ENCODE measurements around the gene AP2B1. TPM values are rescaled to one million over a fixed set of nuclear protein-coding genes. Genes with fewer than 3 reads are reported as not detected.

AP2B1 gene
- total RNA-seq, 2 donors from 2014 or later: 29.3 to 43.6 TPM

DNA sequence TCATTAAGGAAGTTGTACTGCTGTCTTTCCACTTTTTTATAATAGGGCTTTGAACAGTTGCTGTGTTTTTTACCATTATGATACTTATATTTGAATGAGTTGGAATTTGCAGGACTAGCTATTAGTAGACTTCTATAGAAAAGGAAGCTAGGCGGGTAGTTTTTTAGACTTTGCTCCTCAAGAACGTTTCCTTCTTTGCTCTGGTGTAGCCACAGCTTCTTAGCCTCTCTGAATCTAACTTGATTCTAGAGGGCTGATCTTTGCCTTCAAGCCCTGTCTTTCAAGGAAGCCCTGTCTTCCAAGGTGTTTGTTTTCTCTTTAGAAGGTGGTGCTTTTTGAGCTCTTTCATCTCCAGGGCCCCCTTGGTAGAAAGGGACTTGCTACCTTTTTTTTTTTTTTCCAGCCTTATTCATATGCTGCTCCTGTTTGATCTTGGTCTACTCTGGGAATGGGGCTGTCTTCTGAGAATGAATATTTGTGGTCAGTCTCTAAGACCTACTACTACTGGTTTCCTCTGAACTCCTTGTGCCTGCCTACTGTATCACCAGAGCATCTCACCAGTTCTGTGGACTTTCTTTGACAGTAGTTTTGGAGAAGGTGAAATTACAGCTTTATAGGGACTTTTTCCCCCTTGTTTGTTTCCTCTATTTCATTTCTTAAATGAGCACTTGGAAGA lies 92.0 kb downstream of the AP2B1 start:
- no peaks in the 10 kb centered on the region for H3K27me3 ChIP-seq
- intact Hi-C loops (cut with DNase I): no loop called here

DNA sequence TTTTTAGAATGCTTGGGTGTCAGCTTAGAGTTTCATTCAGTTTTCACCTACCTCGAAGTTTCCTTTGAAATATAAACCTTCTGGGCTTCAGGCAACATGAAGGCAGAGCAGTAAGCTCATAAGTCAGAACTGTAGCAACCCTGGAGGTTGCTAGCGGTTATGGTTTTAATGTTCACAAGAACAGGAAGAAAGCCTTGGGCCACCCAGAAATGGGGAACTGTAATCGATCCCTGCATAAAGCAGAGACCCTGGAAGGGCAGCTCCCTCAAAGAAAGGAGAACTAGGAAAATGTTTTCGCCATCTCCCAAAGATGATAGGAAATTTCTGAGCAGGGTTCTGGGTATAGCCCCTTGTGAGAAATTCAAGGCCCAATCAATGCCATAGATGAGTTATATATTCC lies 96.5 kb downstream of the AP2B1 start:
- H3K36me3 ChIP-seq (replicated peaks in 1 of 2; ENCODE audit: insufficient read depth in 1 of 2, low read depth in 2 of 2): peaks cover 0 to 9% of the 10 kb centered on the region in 2 donors
- 74 to 84% methylated on average over 4 of the region's 4 CpGs for WGBS, 2 donors
- DNase-seq (peak in 1 of 4 donors; percentile 4), ATAC-seq (no peak)
- no peak overlapping the region for H3K4me3 ChIP-seq
- H3K4me1 ChIP-seq: no peaks in the 10 kb centered on the region
- TF ChIP-seq, protein P1, sequence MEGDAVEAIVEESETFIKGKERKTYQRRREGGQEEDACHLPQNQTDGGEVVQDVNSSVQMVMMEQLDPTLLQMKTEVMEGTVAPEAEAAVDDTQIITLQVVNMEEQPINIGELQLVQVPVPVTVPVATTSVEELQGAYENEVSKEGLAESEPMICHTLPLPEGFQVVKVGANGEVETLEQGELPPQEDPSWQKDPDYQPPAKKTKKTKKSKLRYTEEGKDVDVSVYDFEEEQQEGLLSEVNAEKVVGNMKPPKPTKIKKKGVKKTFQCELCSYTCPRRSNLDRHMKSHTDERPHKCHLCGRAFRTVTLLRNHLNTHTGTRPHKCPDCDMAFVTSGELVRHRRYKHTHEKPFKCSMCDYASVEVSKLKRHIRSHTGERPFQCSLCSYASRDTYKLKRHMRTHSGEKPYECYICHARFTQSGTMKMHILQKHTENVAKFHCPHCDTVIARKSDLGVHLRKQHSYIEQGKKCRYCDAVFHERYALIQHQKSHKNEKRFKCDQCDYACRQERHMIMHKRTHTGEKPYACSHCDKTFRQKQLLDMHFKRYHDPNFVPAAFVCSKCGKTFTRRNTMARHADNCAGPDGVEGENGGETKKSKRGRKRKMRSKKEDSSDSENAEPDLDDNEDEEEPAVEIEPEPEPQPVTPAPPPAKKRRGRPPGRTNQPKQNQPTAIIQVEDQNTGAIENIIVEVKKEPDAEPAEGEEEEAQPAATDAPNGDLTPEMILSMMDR (IDR thresholded peaks at IDR 0.05): no peak
- TF ChIP-seq POLR2A (IDR thresholded peaks at IDR 0.05): no peak
- no peak overlapping the region for H3K27ac ChIP-seq
- H3K9me3 ChIP-seq: no peaks in the 10 kb centered on the region
- H3K27me3 ChIP-seq: no peaks in the 10 kb centered on the region
- intact Hi-C loops (cut with DNase I): no loop called here

More for the DNA sequence above, 92.0 kb downstream of the AP2B1 start:
- no peak for ATAC-seq
- H3K36me3 ChIP-seq (replicated peaks in 1 of 2; ENCODE audit: insufficient read depth in 1 of 2, low read depth in 2 of 2): peaks cover 0 to 10% of the 10 kb centered on the region in 2 donors
- DNase-seq: no peak
- no peaks in the 10 kb centered on the region for H3K9me3 ChIP-seq
- H3K4me1 ChIP-seq: no peaks in the 10 kb centered on the region
- WGBS, 2 donors: 79 to 85% methylated on average over 2 of the region's 2 CpGs
- no peak overlapping the region for H3K27ac ChIP-seq
- no peak overlapping the region for H3K4me3 ChIP-seq
- TF ChIP-seq POLR2A (IDR thresholded peaks at IDR 0.05): no peak
- TF ChIP-seq, protein P1 (IDR thresholded peaks at IDR 0.05): no peak

DNA sequence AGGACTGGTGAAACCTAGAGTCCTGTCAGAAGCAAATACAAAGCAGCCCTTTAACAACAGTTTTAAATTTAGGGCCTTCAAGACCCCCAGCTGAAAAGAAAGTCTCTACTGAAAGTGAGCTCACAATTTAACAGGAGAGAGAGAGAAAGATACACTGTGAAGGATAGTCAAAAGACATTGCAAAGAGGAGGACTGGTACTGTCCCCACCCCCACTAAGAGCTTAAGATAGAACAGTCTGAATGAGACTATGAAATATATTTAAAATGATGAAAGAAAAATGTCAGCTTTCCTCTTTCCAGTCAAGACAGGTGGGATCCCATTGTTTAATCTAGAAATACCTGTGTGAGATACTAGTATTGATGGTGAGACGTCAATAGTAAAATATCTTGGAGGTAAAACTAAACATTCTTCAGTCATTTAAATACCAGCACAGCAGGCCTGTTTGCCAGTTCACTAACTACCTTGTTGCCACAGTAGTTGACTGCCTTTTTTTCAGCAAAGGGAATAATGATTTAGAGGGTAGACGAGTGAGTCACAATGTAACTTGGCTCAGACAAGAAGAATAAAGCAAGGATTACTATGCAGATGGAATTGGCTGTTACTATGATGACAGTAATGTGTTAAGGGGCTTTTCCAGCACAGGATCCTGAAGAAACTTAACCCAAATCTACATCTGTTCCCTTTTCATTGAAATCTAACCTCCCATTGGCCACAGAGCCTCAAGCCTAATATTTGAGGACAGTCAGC lies 97.1 kb downstream of the AP2B1 start:
- Histone ChIP-seq H3K4me1 (no peaks in the 10 kb centered on the region), H3K4me3 (no peak overlapping the region), H3K36me3 (replicated peaks in 1 of 2; ENCODE audit: insufficient read depth in 1 of 2, low read depth in 2 of 2) (peaks cover 0 to 9% of the 10 kb centered on the region in 2 donors), H3K9me3 (no peaks in the 10 kb centered on the region), H3K27ac (no peak overlapping the region), H3K27me3 (no peaks in the 10 kb centered on the region)
- WGBS, 2 donors: 90 to 92% methylated on average over 2 of the region's 2 CpGs
- intact Hi-C loops (cut with DNase I): no loop called here
- DNase-seq (no peak), ATAC-seq (no peak)
- TF ChIP-seq POLR2A (IDR thresholded peaks at IDR 0.05): no peak
- TF ChIP-seq, protein P1 (IDR thresholded peaks at IDR 0.05): no peak

DNA sequence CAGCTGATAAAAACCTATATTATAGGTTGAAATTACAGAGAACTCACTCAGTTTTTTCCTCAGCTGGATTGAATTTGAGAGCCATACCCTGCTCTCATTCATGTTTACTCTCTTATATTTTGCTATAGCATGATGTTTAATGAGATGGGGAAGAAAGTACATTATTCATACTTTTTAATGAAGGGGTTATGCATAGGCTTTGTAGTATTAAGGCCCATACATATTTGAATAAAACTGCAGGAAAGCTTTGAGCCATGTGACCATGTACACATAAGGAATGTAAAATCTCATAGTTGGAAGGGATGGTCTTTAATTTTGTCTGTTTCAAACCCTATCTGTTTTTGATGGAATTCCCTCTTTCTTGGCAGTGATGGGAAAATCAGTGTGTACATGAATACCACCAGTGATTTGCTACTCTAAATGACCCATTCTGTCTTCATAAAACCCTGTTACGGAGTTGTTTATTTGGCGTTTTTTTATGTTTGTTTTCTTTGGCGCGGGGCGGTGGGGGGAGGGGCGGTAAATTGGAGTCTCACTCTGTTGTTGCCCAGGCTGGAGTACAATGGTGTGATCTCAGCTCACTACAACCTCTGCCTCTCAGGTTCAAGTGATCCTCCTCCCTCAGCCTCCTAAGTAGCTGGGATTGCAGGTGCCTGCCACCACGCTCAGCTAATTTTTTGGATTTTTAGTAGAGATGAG lies 105.5 kb downstream of the AP2B1 start:
- intact Hi-C loops (cut with DNase I): no loop called here
- peaks cover 0 to 3% of the 10 kb centered on the region in 2 donors for H3K36me3 ChIP-seq (replicated peaks in 1 of 2; ENCODE audit: insufficient read depth in 1 of 2, low read depth in 2 of 2)

More for the DNA sequence above, 105.5 kb downstream of the AP2B1 start:
- H3K4me1 ChIP-seq: no peaks in the 10 kb centered on the region
- DNase-seq (no peak), ATAC-seq (no peak)
- 89% methylated on average over 7 of the region's 7 CpGs for WGBS, 2 donors
- no peaks in the 10 kb centered on the region for H3K9me3 ChIP-seq
- no peaks in the 10 kb centered on the region for H3K27me3 ChIP-seq
- no peak overlapping the region for H3K27ac ChIP-seq
- TF ChIP-seq, protein P1 (IDR thresholded peaks at IDR 0.05): no peak
- no peak overlapping the region for H3K4me3 ChIP-seq

Measured in body of pancreas (tissue), 4 donors.